Measurements from ENCODE around the gene SRGAP1. TPM values are rescaled to one million over a fixed set of nuclear protein-coding genes. Genes with fewer than 3 reads are reported as not detected.

The SRGAP1 gene
- total RNA-seq, 1 donor = 26.1 TPM

DNA sequence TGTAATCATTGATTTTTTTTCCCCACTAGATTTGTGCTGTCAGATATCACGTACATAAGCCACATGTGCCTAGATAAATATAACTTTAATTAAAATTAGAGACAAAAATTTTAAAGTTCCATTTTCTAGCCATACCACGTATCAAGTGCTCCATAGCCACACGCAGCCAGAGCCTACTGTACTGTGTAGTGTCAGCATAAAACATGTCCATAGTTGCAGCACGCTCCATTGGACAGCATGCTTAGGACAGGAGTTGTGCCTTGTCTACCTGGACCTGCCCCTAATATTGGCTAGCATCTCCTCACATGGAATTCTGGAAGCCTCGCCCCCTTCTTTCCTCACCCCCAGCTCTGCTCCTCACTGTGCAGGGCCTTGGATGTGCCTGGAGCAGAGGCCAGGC is 116.5 kb downstream of the SRGAP1 start:
- Histone ChIP-seq H3K27me3 (ENCODE audit: insufficient read depth, low read length) (no peaks in the 10 kb centered on the region), H3K4me2 (ENCODE audit: insufficient read depth, low read length) (no peak overlapping the region), H3K4me3 (ENCODE audit: insufficient read depth, low read length) (no peak overlapping the region), H2AFZ (ENCODE audit: low read length) (no peak overlapping the region), H3K79me2 (ENCODE audit: insufficient read depth, low read length) (peaks cover 86% of the 10 kb centered on the region), H4K20me1 (ENCODE audit: insufficient read depth, low read length) (peaks cover 18% of the 10 kb centered on the region), H3K4me1 (ENCODE audit: insufficient read depth, low read length) (peaks cover 20% of the 10 kb centered on the region), H3K36me3 (ENCODE audit: insufficient read depth, low read length) (no peaks in the 10 kb centered on the region), H3K27ac (ENCODE audit: low read depth, low read length) (peak overlapping the region; percentile 20), H3K9me3 (ENCODE audit: low read depth, low read length) (no peaks in the 10 kb centered on the region)
- DNase-seq (ENCODE audit: insufficient read length, low spot score, missing footprints) = no peak
- TF ChIP-seq CTCF (IDR thresholded peaks at IDR 0.05; ENCODE audit: extremely low read depth, low read depth, low read length) = no peak

GRCh38 chr12:63961543-63961942 is 117.0 kb downstream of the SRGAP1 start:
- Histone ChIP-seq H3K36me3 (ENCODE audit: insufficient read depth, low read length) (no peaks in the 10 kb centered on the region), H3K9me3 (ENCODE audit: low read depth, low read length) (no peaks in the 10 kb centered on the region), H3K4me1 (ENCODE audit: insufficient read depth, low read length) (peaks cover 24% of the 10 kb centered on the region), H3K27ac (ENCODE audit: low read depth, low read length) (peak overlapping the region; percentile 20), H3K4me3 (ENCODE audit: insufficient read depth, low read length) (no peak overlapping the region), H3K27me3 (ENCODE audit: insufficient read depth, low read length) (no peaks in the 10 kb centered on the region), H3K79me2 (ENCODE audit: insufficient read depth, low read length) (peaks cover 82% of the 10 kb centered on the region), H2AFZ (ENCODE audit: low read length) (no peak overlapping the region), H4K20me1 (ENCODE audit: insufficient read depth, low read length) (peaks cover 14% of the 10 kb centered on the region), H3K4me2 (ENCODE audit: insufficient read depth, low read length) (no peak overlapping the region)
- peak; percentile 57 for DNase-seq (ENCODE audit: insufficient read length, low spot score, missing footprints)
- TF ChIP-seq CTCF (IDR thresholded peaks at IDR 0.05; ENCODE audit: extremely low read depth, low read depth, low read length) = no peak

- Histone ChIP-seq H3K27me3 (ENCODE audit: insufficient read depth, low read length) (no peaks in the 10 kb centered on the region), H3K4me1 (ENCODE audit: insufficient read depth, low read length) (peaks cover 45% of the 10 kb centered on the region), H3K36me3 (ENCODE audit: insufficient read depth, low read length) (no peaks in the 10 kb centered on the region), H3K9me3 (ENCODE audit: low read depth, low read length) (no peaks in the 10 kb centered on the region), H4K20me1 (ENCODE audit: insufficient read depth, low read length) (peaks cover 10% of the 10 kb centered on the region), H2AFZ (ENCODE audit: low read length) (no peak overlapping the region), H3K4me2 (ENCODE audit: insufficient read depth, low read length) (no peak overlapping the region), H3K79me2 (ENCODE audit: insufficient read depth, low read length) (peaks cover 80% of the 10 kb centered on the region), H3K4me3 (ENCODE audit: insufficient read depth, low read length) (no peak overlapping the region), H3K27ac (ENCODE audit: low read depth, low read length) (no peak overlapping the region)
- DNase-seq (ENCODE audit: insufficient read length, low spot score, missing footprints) = no peak
- TF ChIP-seq CTCF (IDR thresholded peaks at IDR 0.05; ENCODE audit: extremely low read depth, low read depth, low read length) = no peak
These were observed 119.4 kb downstream of the SRGAP1 start for GRCh38 chr12:63963868-63964267.

GRCh38 chr12:63964301-63964700 is 119.8 kb downstream of the SRGAP1 start:
- DNase-seq (ENCODE audit: insufficient read length, low spot score, missing footprints) = no peak
- H3K4me2 ChIP-seq (ENCODE audit: insufficient read depth, low read length) = no peak overlapping the region
- no peaks in the 10 kb centered on the region for H3K9me3 ChIP-seq (ENCODE audit: low read depth, low read length)
- no peak overlapping the region for H2AFZ ChIP-seq (ENCODE audit: low read length)
- no peaks in the 10 kb centered on the region for H3K27me3 ChIP-seq (ENCODE audit: insufficient read depth, low read length)
- H3K4me3 ChIP-seq (ENCODE audit: insufficient read depth, low read length) = no peak overlapping the region
- peaks cover 80% of the 10 kb centered on the region for H3K79me2 ChIP-seq (ENCODE audit: insufficient read depth, low read length)
- peaks cover 9% of the 10 kb centered on the region for H4K20me1 ChIP-seq (ENCODE audit: insufficient read depth, low read length)
- TF ChIP-seq CTCF (IDR thresholded peaks at IDR 0.05; ENCODE audit: extremely low read depth, low read depth, low read length) = no peak
- no peak overlapping the region for H3K27ac ChIP-seq (ENCODE audit: low read depth, low read length)
- H3K36me3 ChIP-seq (ENCODE audit: insufficient read depth, low read length) = no peaks in the 10 kb centered on the region
- H3K4me1 ChIP-seq (ENCODE audit: insufficient read depth, low read length) = peaks cover 45% of the 10 kb centered on the region
